NCI-H1048 (cell line): ENCODE measurements around the gene UBAP2L.
"Not testable (repeated sequence)": the region's sequence is repeated elsewhere in the genome, so short reads cannot be mapped to it uniquely, and the experiment has no call there.

Experiments
- DNase-seq: peaks from one replicate; lab custom pipeline; 2025; lab: John Stamatoyannopoulos, UW

UBAP2L gene

DNA sequence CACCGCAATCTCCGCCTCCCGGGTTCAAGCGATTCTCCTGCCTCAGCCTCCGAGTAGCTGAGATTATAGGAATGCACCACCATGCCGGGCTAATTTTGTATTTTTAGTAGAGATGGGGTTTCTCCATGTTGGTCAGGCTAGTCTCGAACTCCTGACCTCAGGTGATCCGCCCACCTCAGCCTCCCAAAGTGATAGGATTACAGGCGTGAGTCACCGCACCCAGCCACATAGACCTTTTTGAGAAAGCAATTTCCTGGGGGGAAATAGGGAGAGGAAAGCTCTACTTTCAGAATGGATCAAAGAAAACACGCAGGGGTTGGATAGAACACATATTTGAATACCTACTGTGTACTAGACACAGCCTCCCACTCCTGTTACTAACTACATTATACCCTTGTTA lies 15.0 kb upstream of the UBAP2L start:
- DNase-seq: not testable (repeated sequence)

DNA sequence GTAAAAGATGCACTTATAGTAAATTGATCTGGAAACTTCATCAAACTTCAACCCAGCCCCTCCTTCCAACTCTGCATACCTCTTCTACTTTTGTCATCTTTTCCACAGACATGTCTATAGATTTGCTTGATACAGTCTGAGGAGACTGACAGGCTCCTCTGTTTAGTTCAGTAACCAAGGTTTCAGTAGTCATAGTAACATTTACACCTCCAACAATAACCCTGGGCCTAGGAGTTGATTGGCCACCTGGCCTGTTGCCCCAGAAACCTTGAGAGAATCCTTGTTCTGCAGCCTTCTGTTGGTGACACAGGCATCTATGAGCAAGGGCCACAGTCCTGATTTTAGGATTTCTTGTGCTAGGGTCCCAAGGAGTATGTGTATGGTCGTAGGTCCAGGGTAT lies 14.6 kb upstream of the UBAP2L start, which contains the start of gene CFAP141:
TSS of gene CFAP141 (minus strand) at position 138 of the 400 bp plus-strand sequence. CDS start at position 112, 26 bp downstream.
- no peak for DNase-seq

DNA sequence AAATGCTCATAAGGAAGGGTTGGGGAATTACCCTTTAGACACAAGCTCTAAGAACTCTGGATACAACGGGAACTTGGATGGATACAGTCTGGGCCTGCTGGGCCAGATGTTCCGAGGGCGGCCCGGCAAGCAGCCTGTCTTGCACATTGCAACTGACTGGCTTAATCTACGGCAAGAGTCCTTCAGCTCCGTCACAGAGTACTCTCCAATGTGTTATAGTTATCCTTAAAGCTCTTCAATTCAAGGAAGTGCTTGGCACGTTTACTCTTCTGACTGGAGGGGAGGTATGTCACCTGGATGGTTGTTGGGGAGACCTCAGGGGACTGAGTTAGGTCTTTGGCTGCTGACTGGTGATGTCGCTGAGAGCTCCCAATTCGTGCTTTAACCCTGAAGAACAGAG lies 13.5 kb upstream of the UBAP2L start:
- no peak for DNase-seq

DNA sequence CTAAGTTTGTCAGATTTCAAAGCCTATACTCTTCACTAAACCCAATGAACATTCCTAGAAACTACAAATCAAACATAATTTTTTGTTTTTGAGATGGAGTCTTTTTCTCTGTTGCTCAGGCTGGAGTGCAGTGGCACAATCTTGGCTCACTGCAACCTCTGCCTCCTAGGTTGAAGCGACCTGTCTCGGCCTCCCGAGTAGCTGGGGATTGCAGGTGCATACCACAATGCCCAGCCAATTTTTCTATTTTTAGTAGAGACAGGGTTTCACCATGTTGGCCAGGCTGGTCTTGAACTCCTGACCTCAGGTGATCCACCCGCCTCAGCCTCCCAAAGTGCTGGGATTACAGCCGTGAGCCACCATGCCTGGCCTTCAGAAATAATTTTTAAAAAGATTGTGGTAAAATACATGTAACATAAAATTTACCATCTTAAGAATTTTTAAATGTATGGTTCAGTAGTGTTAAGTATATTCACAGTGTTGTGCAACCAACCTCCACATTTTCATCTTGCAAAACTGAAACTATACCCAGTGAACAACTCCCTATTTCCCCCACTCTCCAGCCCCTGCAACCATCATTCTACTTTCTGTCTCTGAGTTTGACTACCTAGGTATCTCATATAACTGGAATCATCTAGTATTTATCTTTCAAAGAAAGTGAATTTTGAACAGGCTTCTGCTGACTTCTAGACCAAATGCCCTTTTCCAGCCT lies 11.9 kb upstream of the UBAP2L start:
- DNase-seq: no peak

DNA sequence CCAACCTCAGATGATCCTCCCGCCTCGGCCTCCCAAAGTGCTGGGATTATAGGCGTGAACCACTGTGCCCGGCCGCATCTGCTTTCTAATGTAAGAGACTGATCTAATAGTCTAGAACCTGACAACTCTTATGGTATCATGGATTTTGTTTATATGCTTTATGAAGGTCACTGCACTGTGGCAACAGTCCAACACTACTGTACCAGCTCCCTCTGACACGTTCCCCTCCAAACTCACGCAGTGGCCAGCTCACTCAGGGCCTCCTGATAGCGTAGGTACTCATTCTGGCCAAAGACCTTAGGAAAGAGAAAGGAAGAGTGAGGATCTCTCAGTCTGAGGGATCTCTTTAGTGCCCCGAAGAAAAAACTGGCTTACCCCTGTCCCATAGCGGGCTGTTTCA lies 8.7 kb upstream of the UBAP2L start:
- DNase-seq: no peak

DNA sequence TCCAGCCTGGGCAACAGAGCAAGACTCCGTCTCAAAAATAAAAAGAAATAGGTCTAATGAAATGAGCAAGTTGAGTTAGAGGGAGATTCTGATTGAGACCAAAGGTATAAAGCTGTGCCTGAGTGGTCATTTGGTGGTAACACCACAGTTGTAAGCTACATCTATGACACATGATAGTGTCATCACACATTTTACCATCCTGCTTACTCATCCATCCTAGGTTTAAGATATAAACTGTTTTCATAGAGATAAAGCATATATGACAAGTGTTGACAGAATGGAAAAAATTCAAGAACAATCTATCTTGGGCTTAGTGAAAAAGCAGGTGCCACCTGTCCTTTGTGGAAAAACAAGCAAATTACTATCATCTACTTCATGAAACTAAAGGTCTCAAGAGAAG lies 7.5 kb upstream of the UBAP2L start:
- no peak for DNase-seq

DNA sequence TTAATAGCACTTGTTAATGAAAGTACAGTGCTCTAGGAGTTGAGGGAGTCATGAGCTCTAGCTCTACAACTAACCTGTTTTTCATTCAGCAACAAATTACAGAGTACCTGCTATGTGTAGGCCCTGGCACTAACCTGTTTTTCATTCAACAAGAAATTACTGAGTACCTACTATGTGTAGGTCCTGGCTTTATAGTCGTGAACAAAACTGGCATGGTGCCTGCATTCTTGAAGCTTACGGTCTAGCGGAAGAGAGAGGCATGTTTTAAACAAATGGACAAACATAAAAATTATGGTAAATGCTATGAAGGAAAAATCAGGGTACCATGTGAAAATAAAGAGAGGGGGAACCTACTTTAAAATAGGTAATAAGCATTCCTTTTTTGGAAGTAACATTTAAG lies 2.2 kb upstream of the UBAP2L start:
- DNase-seq: no peak

DNA sequence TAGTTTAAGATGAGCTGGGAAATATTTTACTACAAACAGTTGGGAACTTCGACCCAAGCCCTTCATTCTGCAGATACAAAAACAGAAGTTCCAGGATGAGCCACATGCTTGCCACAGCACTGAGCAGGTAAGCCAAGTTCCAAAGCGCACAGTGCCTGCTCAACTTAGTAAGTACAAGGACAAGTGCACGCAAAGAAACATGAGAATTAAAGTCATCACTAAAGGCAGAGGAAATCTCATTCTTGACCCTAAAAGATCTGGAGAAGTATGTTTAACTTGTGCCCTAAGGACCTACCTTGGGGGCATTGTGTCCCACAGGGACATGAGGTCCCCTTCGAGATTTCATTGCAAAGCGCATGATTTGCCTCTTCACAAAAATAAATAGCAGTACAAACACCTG lies 1.2 kb upstream of the UBAP2L start:
- no peak for DNase-seq

DNA sequence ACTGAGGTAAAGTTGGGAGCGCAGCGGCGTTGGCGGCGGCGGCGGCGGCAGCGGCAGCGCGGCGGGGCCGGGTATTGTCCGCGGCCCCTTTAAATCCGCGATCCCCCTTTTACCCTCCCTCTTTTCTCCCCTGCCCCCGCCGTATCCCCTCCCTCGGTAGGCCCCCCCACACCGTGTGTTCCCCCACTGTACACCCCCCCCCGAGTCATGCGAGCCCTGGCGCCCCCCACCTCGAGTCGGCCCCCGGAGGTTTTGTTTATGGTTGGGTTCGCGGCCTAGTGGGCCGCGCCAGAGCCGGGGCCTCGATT lies 169 bp downstream of the UBAP2L start:
- DNase-seq: no peak

DNA sequence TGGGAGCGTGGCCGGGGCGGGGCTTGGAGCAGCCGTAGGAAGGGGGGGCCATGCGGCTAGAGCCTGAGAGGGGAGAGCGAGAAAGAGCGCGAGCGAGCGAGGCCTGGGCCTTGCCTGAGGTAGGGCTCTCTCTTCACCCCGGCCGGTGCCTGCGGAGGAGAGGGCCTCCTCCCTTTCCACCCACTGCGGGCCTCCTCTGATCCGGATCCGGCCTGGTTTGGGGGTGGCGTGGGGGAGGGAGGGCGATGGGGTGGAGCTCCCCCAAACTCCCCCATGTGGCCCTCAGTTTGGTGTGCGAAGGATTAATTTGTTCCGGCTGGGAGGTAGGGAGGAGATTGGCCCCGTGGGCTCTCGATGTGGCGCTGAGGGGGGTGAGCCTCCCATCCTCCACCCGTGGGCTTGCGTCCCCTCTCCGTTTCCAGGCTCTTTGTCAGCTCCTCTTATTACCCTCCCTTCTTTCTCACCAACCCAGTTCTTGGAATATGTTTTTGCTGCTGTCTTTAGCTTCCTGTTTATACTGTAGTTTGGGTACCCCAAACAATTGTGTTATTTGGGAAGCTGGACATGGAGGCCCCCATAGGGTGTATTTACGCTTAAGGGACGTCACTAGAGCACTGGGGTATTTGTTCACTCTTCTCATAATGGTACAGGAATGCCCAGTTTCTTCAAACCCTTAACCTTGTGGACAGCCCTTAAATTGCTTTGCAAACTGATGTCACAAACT lies 685 bp downstream of the UBAP2L start:
- peak; percentile 26 for DNase-seq

DNA sequence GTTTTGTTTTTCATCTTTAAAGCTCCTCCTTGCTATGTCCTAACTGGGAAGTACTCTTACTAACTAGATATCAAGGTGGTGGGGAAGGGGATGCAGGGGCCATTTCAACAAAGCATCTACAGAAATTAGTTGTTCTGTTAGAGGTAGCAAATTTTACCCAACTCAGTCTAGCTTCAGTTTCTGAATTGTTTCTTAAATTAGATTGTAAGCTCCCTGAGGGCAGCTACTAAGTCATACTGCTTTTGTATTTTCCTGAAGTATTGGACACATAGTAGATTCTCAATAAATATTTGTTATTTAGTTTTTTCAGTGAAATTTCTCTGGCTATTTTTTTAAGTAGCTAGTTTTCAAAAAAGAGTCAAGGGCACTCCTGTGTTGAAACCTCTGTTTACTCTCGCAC lies 1.8 kb downstream of the UBAP2L start:
- no peak for DNase-seq

DNA sequence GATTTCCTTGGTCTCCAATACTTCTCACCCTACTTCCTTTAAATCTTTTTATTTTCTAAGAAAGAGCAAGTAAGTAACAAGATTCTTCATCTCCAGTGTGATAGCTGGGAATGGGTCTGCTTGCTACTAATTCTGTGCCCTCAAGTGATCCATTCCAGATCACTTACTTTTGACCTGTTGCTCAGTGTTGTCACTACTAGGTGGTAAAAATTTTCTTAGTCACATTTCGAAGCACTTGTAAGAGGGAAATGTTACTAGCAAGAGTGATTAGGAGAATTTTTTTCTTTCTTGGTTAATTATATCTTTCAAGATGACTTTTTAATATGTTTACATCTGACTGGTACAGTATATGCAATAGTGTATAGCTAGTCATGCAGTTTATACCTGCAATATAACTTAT lies 2.2 kb downstream of the UBAP2L start:
- no peak for DNase-seq

DNA sequence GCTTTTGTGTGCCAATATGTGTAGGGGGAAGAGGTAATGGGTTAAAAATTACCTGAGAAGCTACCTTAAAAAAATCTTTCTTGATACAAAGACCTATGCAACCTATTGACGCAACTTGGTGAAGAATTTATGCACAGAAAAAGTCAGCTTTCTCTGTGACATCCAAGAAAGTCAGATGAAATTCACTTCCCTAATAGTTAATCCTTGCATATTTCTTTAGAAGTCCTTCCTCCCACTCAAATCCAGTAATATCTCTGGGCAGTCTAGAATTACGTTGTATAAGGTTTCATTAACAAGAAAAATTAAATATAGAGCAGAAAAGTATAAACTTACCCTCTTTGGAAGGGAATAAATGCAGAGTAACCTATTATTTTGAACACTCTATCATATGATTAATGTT lies 2.9 kb downstream of the UBAP2L start:
- DNase-seq: no peak

DNA sequence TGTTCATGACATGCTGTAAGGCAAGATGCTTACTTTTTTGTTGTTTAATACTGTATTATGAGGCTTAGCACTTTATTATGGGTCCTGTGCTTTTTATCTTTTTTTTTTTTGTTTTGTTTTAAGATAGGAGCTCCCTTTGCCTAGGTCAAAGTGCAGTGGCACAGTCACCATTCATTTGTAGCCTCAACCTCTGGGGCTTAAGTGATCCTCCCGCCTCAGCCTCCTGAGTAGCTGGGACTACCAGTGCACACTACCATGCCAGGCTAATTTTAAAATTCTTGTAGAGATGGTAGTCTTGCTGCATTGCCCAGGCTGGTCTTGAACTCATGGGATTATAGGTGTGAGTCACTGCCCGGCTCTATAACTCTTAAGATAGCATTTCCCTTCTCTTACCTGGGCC lies 4.6 kb downstream of the UBAP2L start:
- no peak for DNase-seq

DNA sequence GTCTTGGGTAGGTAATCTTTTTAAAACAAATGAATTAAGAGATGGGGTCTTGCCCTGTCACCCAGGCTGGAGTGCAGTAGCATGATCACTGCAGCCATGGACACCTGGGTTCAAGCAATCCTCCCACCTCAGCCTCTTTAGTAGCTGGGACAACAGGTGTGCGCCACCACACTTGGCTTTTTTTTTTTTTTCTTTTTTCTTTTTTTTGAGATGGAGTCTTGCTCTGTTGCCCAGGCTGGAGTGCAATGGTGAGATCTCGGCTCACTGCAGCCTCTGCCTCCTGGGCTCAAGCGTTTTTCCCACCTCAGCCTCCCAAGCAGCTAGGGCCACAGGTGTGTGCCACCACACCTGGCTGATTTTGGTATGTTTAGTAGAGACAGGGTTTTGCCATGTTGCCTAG lies 10.4 kb downstream of the UBAP2L start:
- DNase-seq: not testable (repeated sequence)

DNA sequence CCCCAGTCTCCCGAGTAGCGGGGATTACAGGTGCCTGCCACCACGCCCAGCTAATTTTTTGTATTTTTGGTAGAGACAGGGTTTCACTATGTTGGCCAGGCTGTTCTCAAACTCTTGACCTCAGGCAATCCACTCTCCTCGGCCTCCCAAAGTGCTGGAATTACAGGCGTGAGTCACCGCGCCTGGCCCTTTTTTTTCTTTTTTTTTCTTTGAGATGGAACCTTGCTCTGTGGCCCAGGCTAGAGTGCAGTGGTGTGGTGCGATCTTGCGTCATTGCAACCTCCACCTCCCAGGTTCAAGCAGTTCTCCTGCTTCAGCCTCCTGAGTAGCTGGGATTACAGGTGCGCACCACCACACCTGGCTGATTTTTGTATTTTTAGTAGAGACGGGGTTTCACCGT lies 12.4 kb downstream of the UBAP2L start:
- DNase-seq: not testable (repeated sequence)

DNA sequence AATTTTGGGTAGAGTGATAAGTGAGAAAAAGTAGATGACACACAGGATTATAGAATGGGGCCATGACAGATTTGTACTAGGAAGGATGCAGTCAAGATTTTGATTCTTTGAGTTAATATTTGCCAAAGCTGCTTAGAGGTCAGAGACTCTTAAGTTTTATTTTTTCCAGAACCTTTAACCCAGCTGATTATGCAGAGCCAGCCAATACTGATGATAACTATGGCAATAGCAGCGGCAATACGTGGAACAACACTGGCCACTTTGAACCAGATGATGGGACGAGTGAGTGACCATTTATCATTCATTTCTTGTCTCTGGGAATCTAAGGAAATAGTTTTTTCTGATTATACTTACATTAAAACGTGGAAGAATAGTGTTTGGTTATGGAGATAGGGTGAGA lies 16.1 kb downstream of the UBAP2L start:
- no peak for DNase-seq

DNA sequence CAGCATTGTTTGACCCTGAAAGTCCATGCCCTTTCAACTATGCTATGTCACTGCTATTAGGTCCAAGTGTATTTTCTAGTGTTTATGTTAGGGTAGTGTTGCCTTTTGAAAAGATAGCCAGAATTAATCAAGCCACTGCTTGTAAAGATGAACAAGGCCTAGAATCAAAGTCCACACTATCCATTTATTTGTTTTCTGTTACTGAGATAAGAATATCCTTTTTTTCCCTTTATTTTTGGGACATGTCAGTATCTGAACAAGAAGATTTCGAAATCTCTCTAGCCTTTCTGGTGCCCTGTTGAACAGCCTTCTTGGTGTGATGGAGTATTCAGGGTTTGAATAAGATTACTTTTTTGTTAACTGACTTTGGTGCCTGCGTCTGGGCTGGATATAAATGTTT lies 16.7 kb downstream of the UBAP2L start:
- no peak for DNase-seq

DNA sequence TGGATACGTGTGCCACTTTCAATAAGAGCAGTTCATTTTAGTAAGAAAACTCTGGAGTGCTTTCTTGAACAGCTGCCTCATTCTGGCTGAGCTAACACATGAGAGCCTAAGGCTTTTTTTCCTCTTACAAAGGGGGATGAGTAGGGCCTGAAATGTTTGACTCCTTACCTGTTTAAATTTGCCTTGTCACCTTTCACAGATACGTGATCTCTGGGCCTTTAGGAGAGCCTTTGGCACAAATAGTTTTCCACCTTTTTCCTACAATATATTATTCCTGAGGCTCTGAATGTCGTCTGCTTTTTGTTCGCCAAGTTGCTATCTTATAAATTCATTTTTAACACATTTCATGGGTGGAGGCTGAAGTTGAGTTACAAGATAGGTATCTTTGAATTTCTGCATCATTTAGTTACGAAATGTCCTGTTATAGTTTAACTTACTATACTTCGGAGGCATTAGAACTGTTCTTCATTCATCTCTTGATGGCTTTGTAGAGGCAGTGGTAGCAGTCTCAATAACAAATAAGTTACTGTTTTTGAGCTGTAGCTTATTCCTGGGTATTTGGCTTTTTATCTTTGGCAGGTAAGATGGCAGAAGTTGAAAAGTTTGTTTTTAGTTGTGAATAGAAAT lies 17.2 kb downstream of the UBAP2L start:
- DNase-seq: no peak

DNA sequence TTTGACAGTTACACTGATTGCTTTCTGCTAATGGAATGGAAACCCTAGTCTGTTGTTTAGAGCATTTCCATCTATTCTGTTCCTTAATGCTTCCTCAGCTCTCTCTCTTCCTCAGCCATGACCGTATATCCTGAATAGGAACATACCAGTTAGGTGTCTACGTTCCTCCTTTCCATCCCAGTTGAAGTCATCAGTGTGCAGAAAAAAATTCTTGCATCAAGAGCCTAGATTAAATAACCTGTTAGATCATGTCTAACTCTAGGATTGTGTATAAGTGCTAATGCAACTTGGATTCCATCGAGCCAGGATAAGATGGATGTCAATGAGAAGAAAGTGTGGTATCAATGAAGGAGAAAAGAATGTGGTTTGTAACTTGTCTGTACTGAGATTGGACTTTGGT lies 18.7 kb downstream of the UBAP2L start:
- DNase-seq: no peak

DNA sequence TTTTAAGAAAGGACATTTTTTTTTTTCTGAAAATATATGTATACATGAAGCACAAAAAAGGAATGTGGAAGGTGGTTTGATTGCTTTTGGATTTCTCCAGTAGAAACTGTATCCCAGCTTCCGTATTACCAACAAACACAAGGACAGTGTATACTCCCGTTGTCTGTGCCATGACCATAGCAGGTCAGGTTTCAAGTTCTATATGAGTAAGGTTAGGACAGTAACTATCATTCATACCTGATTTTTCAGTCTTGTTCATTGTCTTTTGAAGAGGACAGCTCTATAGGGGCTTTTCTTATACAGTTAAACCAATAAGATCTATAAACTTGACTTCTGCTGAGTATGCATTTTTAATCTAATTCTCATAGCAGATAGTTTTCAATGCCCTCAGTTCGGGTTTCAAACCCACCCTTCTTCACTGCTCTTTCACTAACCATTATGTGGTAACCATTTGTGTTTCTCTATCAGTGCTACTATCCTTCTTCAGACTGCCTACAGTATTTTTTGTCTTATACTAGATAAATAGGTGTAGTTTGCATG lies 19.6 kb downstream of the UBAP2L start:
- no peak for DNase-seq

DNA sequence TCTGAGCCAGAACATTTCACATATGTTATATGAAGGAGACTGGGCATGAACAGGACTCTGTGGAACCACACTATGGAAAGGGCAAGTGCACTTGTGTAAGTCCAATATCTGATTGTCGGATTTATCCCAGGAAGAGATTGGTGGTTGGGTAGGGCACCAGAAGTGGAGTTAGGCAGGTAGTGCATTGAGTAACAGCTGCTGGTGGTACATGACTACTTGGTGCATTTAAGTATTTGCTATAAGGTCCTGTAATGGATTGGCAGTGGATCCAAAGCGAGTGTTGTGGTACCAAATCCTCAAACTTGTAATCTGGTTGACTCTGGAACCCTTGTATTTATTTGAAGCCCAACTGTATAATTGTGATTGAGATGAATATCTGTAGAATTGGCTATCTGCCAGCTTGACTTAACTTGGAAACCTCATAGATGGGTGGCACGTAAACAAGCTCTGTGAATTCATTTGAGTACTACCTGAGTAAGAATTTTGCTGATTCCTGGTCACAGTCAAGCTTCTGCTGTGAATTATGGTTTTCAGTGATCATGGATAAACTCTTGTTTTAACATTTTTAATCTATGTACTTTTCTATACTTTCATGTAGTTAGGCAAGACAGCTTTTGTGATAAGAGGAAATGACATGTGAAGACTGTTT lies 21.1 kb downstream of the UBAP2L start:
- no peak for DNase-seq

DNA sequence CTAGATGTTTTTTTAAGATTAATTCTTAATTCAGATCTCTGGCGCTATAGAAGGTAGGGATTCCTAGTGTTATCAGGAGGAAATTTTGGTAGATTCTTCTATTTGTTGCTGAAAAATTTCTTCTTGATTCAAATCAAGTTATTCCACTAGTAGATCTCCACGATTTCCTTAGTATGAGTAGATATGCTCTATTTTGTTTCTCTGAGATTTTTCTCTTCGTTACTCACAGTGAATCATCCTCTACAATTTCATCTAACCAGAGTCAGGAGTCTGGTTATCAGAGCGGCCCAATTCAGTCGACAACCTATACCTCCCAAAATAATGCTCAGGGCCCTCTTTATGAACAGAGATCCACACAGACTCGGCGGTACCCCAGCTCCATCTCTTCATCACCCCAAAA lies 32.9 kb downstream of the UBAP2L start:
- DNase-seq: no peak
